ENCODE data around the gene ADRA2B.
"Not testable (repeated sequence)": the region's sequence is repeated elsewhere in the genome, so short reads cannot be mapped to it uniquely, and the experiment has no call there.

Gene ADRA2B

GRCh38 chr2:96071087-96071976 lies 45.0 kb downstream of the ADRA2B start:
- not testable (repeated sequence) for DNase-seq (ENCODE audit: low read depth, low spot score)

GRCh38 chr2:96070351-96070750 lies 46.0 kb downstream of the ADRA2B start:
- DNase-seq (ENCODE audit: low read depth, low spot score): not testable (repeated sequence)

- not testable (repeated sequence) for DNase-seq (ENCODE audit: low read depth, low spot score)
Measured at GRCh38 chr2:96069878-96070277, 46.5 kb downstream of the ADRA2B start.

GRCh38 chr2:96067902-96068581 lies 48.3 kb downstream of the ADRA2B start:
- not testable (repeated sequence) for DNase-seq (ENCODE audit: low read depth, low spot score)

GRCh38 chr2:96067098-96067660 lies 49.2 kb downstream of the ADRA2B start:
- DNase-seq (ENCODE audit: low read depth, low spot score): not testable (repeated sequence)

GRCh38 chr2:96066511-96066910 lies 49.9 kb downstream of the ADRA2B start:
- not testable (repeated sequence) for DNase-seq (ENCODE audit: low read depth, low spot score)

GRCh38 chr2:96065954-96066353 lies 50.4 kb downstream of the ADRA2B start:
- not testable (repeated sequence) for DNase-seq (ENCODE audit: low read depth, low spot score)

GRCh38 chr2:96065381-96065930 lies 50.9 kb downstream of the ADRA2B start:
- DNase-seq (ENCODE audit: low read depth, low spot score): no peak

GRCh38 chr2:96064760-96065159 lies 51.6 kb downstream of the ADRA2B start:
- DNase-seq (ENCODE audit: low read depth, low spot score): not testable (repeated sequence)

GRCh38 chr2:96064047-96064675 lies 52.2 kb downstream of the ADRA2B start:
- DNase-seq (ENCODE audit: low read depth, low spot score): not testable (repeated sequence)

GRCh38 chr2:96063116-96063899 lies 53.1 kb downstream of the ADRA2B start:
- DNase-seq (ENCODE audit: low read depth, low spot score): not testable (repeated sequence)

Data from activated naive CD8-positive, alpha-beta T cell treated with anti-CD3 and anti-CD28 coated beads, Interleukin-2, amount 50 U/mL, for 16 hours (primary cell).